Pancreas (tissue), 10 donors: ENCODE results near the gene OTUD1. TPM values are rescaled to one million over a fixed set of nuclear protein-coding genes. Genes with fewer than 3 reads are reported as not detected.

ENCODE experiments used
- ATAC-seq, 4 donors: fragments of 200-7000 bp; cut with Tn5 transposase; one replicate each; pipeline versions ENCODE4 v1.8.0 to v1.9.1; 2020; ENCODE audit warnings: mild to moderate bottlenecking in 4 of 4, moderate library complexity in 4 of 4
- DNase-seq, 6 donors: peaks; one replicate each; pipeline ENCODE4 v3.0.0-alpha.2; 2020
- FAIRE-seq: peaks from 2 replicates; lab custom pipeline; 2012; peaks lifted over from hg19 to GRCh38; lab: Jason Lieb, UNC
- H3K27ac ChIP-seq, 4 donors: fragments of 200-600 bp; sonication (generic); 1 replicate in 3 of 4; 2 replicates in 1 of 4; pipeline versions ENCODE4 v1.5.0 to v1.8.0; 2020
- H3K27me3 ChIP-seq, 4 donors: fragments of 200-600 bp; one replicate each; pipeline ENCODE4 v1.8.0; 2021
- H3K36me3 ChIP-seq, 3 donors: fragments of 200-600 bp; sonication (generic) in 1 of 3; one replicate each; pipeline versions ENCODE4 v1.5.0 to v1.8.0; 2020 to 2021
- H3K4me1 ChIP-seq, 3 donors: fragments of 200-600 bp; one replicate each; pipeline ENCODE4 v1.8.0; 2021
- H3K4me3 ChIP-seq, 4 donors: fragments of 200-600 bp; sonication (generic) in 2 of 4; one replicate each; pipeline versions ENCODE4 v1.5.0 to v1.8.0; 2020 to 2021
- H3K9me3 ChIP-seq, 4 donors: fragments of 200-600 bp; one replicate each; pipeline ENCODE4 v1.8.0; 2021
- CTCF ChIP-seq, 4 donors: fragments of 200-600 bp; sonication (generic) in 3 of 4; IDR thresholded peaks; one replicate each; pipeline versions ENCODE4 v1.5.0 to v1.8.0; 2021; ENCODE audit warnings: antibody characterized with exemption in 4 of 4
- WGBS, 2 donors: extraction: QIAGEN DNeasy Blood & Tissue Kit; methylation state at CpG; one replicate each; pipeline ENCODE4 v1.1.7; 2013; 5-methylcytosine and 5-hydroxymethylcytosine counted together
- intact Hi-C, 3 donors: fragments of 100-400 bp; cut with DNase I; formaldehyde crosslinking; loops; one replicate each; pipeline versions ENCODE4 v1.11.1 to v1.14.2; 2022
- microRNA-seq, 2 donors: library from miRNA; unstranded; fragments of <30 nt; microRNA quantifications; one replicate each; pipeline versions ENCODE4 to v1.1.0, GENCODE V29; 2019 to 2020
- polyA plus RNA-seq, 2 donors: library from polyadenylated mRNA; stranded (reverse); fragments of 200-250 nt; gene quantifications; one replicate each; pipeline ENCODE4 v1.2.3, GENCODE V29; 2013
- total RNA-seq, 6 donors: library from RNA; stranded (reverse); fragmentation: NEBNext Ultra II Directional in 4 of 6; extraction: Animal tissue kit (Norgen Biotek cat#: 25700) in 4 of 6; gene quantifications; one replicate each; pipeline versions ENCODE4 v1.2.1 to v1.2.4, GENCODE V29; 2021 to 2023
- donor health status: healthy with polysubstance abuse.
- donor health status: DM: no; HTN: no; CAD: no; lungs with moderate emphysema.
- donor health status: DM: no; HTN: no; CAD: no.
- donor health status: control.
- donor health status: control.
- donor health status: Bipolar disorder and iron deficiency.
- donor health status: DM: yes; HTN: yes; CAD: no.
- donor health status: DM: no; HTN: no; CAD: no.
- donor health status: DM: no; HTN: no; CAD: no.
- donor health status: DM: yes; HTN: yes; CAD: no.

OTUD1 gene
- total and polyA plus RNA-seq, 8 donors: 2.6 to 9.7 (median 5.8) TPM

GRCh38 chr10:23479798-23480473 is 41.1 kb downstream of the OTUD1 start:
- H3K4me1 ChIP-seq: no peaks in the 10 kb centered on the region
- no peak overlapping the region for H3K4me3 ChIP-seq
- FAIRE-seq (no peak), ATAC-seq (peak in 1 of 4 donors; percentile 44), DNase-seq (no peak)
- H3K27me3 ChIP-seq: no peaks in the 10 kb centered on the region
- WGBS, 2 donors: 59 to 72% methylated on average over 3 of the region's 3 CpGs
- no peak overlapping the region for H3K27ac ChIP-seq
- no peak for TF ChIP-seq CTCF (IDR thresholded peaks at IDR 0.05)
- H3K36me3 ChIP-seq: no peaks in the 10 kb centered on the region
- no peaks in the 10 kb centered on the region for H3K9me3 ChIP-seq
- intact Hi-C loops: no loop called here

GRCh38 chr10:23481363-23481961 is 42.6 kb downstream of the OTUD1 start:
- Histone ChIP-seq H3K4me1 (no peaks in the 10 kb centered on the region), H3K9me3 (no peaks in the 10 kb centered on the region), H3K36me3 (no peaks in the 10 kb centered on the region), H3K27ac (no peak overlapping the region), H3K27me3 (no peaks in the 10 kb centered on the region), H3K4me3 (no peak overlapping the region)
- no peak for TF ChIP-seq CTCF (IDR thresholded peaks at IDR 0.05)
- intact Hi-C loops: no loop called here
- DNase-seq (no peak), ATAC-seq (no peak), FAIRE-seq (no peak)
- WGBS, 2 donors: 68 to 77% methylated on average over 3 of the region's 3 CpGs

- intact Hi-C loops: no loop called here
- no peaks in the 10 kb centered on the region for H3K9me3 ChIP-seq
- 68% methylated on average over 3 of the region's 3 CpGs for WGBS, 2 donors
- H3K27me3 ChIP-seq: no peaks in the 10 kb centered on the region
- no peak for FAIRE-seq
- no peak for DNase-seq
- no peaks in the 10 kb centered on the region for H3K4me1 ChIP-seq
- H3K36me3 ChIP-seq: no peaks in the 10 kb centered on the region
- ATAC-seq: no peak
- H3K4me3 ChIP-seq: no peak overlapping the region
- no peak overlapping the region for H3K27ac ChIP-seq
- no peak for TF ChIP-seq CTCF (IDR thresholded peaks at IDR 0.05)
These were observed 51.2 kb downstream of the OTUD1 start for GRCh38 chr10:23490115-23490514.

Small RNAs within 50 kb of the gene (microRNA-seq; reads per million reads assigned to microRNA genes)
- gene MIR1254-2: 0 reads per million in 2 donors

Other genes starting within 250 kb of the OTUD1 start
- gene PTF1A, start 246.8 kb upstream of the OTUD1 start, total RNA-seq: 10 to 100 TPM; 29.4 to 70.8 (median 52.0) TPM
- gene PTF1A, start 246.8 kb upstream of the OTUD1 start, polyA plus RNA-seq: 10 to 100 TPM; 16.8 to 20.5 TPM
- gene C10orf67, start 94.3 kb upstream of the OTUD1 start, total RNA-seq: under 1 TPM in 4 of 6 donors, not detected in 2; 0.06 to 0.16 (median 0.10) TPM
- gene C10orf67, start 94.3 kb upstream of the OTUD1 start, polyA plus RNA-seq: under 1 TPM in 1 of 2 donors, not detected in 1; 0.02 TPM